Loucy (cell line): ENCODE measurements around the gene MTERF2.
A peak's percentile ranks its signal among the peaks of the same experiment; 100 is the strongest.

Experiments used
- H2AFZ ChIP-seq: fragments of 200-600 bp; sonication (generic); 2 replicates; pipeline ENCODE4 v1.6.0; 2016; ENCODE audit warnings: antibody characterized with exemption, mild to moderate bottlenecking, low read length, moderate library complexity
- H3F3A ChIP-seq: fragments of 200-600 bp; 2 replicates; pipeline ENCODE4 v1.6.0; 2016; ENCODE audit warnings: antibody characterized with exemption, low read depth, mild to moderate bottlenecking
- H3K27me3 ChIP-seq: fragments of 200-600 bp; sonication (generic); 2 replicates; pipeline ENCODE4 v1.6.1; 2014; ENCODE audit warnings: low read length, mild to moderate bottlenecking; ENCODE audit not compliant: insufficient read depth, poor library complexity, severe bottlenecking
- H3K36me3 ChIP-seq: fragments of 200-600 bp; sonication (generic); 2 replicates; pipeline ENCODE4 v1.6.1; 2016; ENCODE audit warnings: low read length; ENCODE audit not compliant: insufficient read depth
- H3K4me1 ChIP-seq: fragments of 200-600 bp; sonication (generic); 2 replicates; pipeline ENCODE4 v1.5.1; 2014; ENCODE audit warnings: low read length, mild to moderate bottlenecking; ENCODE audit not compliant: insufficient read depth, poor library complexity, severe bottlenecking
- H3K4me2 ChIP-seq: fragments of 200-600 bp; sonication (generic); 2 replicates; pipeline ENCODE4 v1.6.0; 2014; ENCODE audit warnings: antibody characterized with exemption, low read length, low read depth, mild to moderate bottlenecking; ENCODE audit not compliant: poor library complexity, severe bottlenecking
- H3K4me3 ChIP-seq: fragments of 200-600 bp; sonication (generic); 2 replicates; pipeline ENCODE4 v1.5.1; 2014; ENCODE audit warnings: low read length, mild to moderate bottlenecking, mixed read lengths; ENCODE audit not compliant: poor library complexity, severe bottlenecking
- H3K79me2 ChIP-seq: fragments of 200-600 bp; sonication (generic); 2 replicates; pipeline ENCODE4 v1.6.1; 2014; ENCODE audit warnings: low read length; ENCODE audit not compliant: insufficient read depth
- H3K9ac ChIP-seq: fragments of 200-600 bp; sonication (generic); 2 replicates; pipeline ENCODE4 v1.6.0; 2014; ENCODE audit warnings: mild to moderate bottlenecking, low read depth, low read length, moderate library complexity; ENCODE audit not compliant: poor library complexity, severe bottlenecking
- H3K9me2 ChIP-seq: fragments of 200-600 bp; sonication (generic); replicated peaks from 2 replicates; pipeline ENCODE4 v1.6.1; 2016; ENCODE audit warnings: low read depth, low read length, mixed read lengths
- H3K9me3 ChIP-seq: fragments of 200-600 bp; sonication (generic); 2 replicates; pipeline ENCODE4 v1.6.1; 2014; ENCODE audit warnings: mild to moderate bottlenecking, antibody characterized with exemption, low read length, low read depth; ENCODE audit not compliant: insufficient read depth
- H4K20me1 ChIP-seq: fragments of 200-600 bp; sonication (generic); 2 replicates; pipeline ENCODE4 v1.6.0; 2014; ENCODE audit warnings: antibody characterized with exemption, low read length, mild to moderate bottlenecking; ENCODE audit not compliant: insufficient read depth, poor library complexity, severe bottlenecking
- CTCF ChIP-seq: fragments of 200-600 bp; sonication (generic); conservative IDR thresholded peaks from 2 replicates; pipeline ENCODE4 v1.5.1; 2014; ENCODE audit warnings: mild to moderate bottlenecking, antibody characterized with exemption, low read length
- EZH2phosphoT487 ChIP-seq: fragments of 200-600 bp; IDR thresholded peaks from 2 replicates; pipeline ENCODE4 v1.6.1; 2018; ENCODE audit warnings: antibody characterized with exemption, mild to moderate bottlenecking, moderate library complexity, borderline replicate concordance

Gene MTERF2

DNA sequence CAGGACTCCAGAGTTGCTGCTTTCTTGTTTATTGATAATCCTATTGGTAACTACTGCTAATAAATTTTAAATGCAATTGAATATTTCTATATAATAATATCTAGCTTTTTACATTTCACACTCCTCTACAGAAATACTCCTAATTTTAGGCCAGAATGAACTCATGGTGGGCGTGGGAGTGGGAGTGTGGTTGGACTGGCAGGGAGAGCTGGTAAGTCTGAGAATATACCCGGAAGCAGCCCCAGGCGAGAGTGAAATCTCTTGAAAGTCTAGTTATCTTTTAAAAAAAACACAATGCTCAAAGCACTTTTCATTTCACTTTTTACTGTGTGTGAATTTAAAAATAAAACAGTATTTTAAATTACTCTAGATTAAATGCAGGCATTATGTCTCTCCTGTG lies 26.5 kb downstream of the MTERF2 start:
- Histone ChIP-seq H3K4me1 (peaks cover 36% of the 10 kb centered on the region), H2AFZ (no peak overlapping the region), H3K36me3 (peaks cover 11% of the 10 kb centered on the region; the same call in 1 of the 2 replicates), H3F3A (no peaks in the 10 kb centered on the region), H3K9me2 (no peaks in the 10 kb centered on the region), H3K27me3 (no peaks in the 10 kb centered on the region), H3K9ac (peak overlapping the region; percentile 33), H3K9me3 (no peaks in the 10 kb centered on the region), H3K4me3 (peak overlapping the region; percentile 9), H3K79me2 (peaks cover 88% of the 10 kb centered on the region), H4K20me1 (peaks cover 70% of the 10 kb centered on the region), H3K4me2 (peak overlapping the region; percentile 30)
- TF ChIP-seq EZH2phosphoT487 = no peak
- TF ChIP-seq CTCF = no peak

- Histone ChIP-seq H3K36me3 (no peaks in the 10 kb centered on the region), H3K9me3 (no peaks in the 10 kb centered on the region), H3K27me3 (no peaks in the 10 kb centered on the region), H3K79me2 (peaks cover 84% of the 10 kb centered on the region), H4K20me1 (peaks cover 49% of the 10 kb centered on the region), H3K4me1 (peaks cover 49% of the 10 kb centered on the region), H3K9me2 (no peaks in the 10 kb centered on the region), H3K4me2 (peak overlapping the region; percentile 82), H3K9ac (peak overlapping the region; percentile 92), H3F3A (no peaks in the 10 kb centered on the region), H3K4me3 (peak overlapping the region; percentile 81), H2AFZ (no peak overlapping the region)
- TF ChIP-seq EZH2phosphoT487 (no peak), CTCF (no peak)
Observed at GRCh38 chr12:106957583-106957982, 29.4 kb downstream of the MTERF2 start.

DNA sequence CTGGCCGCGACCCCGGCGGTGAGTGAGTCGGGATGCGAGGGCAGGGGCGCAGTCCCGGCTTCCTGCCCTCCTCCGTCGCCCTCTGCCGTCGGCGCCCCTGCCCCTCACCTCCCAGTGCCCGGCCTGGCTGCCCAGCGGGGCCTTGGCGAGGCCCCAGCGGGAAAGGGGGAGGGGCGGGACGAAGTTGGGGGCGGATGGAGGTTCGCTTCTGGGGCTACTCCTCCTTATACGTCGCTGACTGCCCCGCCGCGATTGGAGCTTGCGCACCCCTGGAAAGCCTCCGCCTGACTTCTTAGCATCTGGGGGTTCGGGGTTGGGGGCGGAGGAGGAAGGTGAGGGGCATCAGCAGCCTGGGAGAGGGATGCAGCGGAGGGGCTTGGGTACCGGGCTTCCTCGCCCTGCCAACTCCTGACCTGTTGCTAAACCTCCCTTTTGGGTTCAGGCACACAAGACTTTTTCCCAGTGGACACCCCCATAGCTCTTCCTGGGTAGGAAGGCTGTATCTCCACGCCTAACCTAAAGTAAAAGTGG lies 30.8 kb downstream of the MTERF2 start:
- no peaks in the 10 kb centered on the region for H3K9me3 ChIP-seq
- peaks cover 45% of the 10 kb centered on the region for H3K4me1 ChIP-seq
- peak overlapping the region; percentile 70 for H2AFZ ChIP-seq
- H3K4me3 ChIP-seq = peak overlapping the region; percentile 81
- H4K20me1 ChIP-seq = peaks cover 38% of the 10 kb centered on the region
- peaks cover 72% of the 10 kb centered on the region for H3K79me2 ChIP-seq
- peak overlapping the region; percentile 92 for H3K9ac ChIP-seq
- no peak for TF ChIP-seq EZH2phosphoT487
- TF ChIP-seq CTCF = peak; percentile 28; the same call in 1 of the 2 replicates
- H3K9me2 ChIP-seq = no peaks in the 10 kb centered on the region
- peak overlapping the region; percentile 82 for H3K4me2 ChIP-seq
- no peaks in the 10 kb centered on the region for H3K36me3 ChIP-seq
- no peaks in the 10 kb centered on the region for H3K27me3 ChIP-seq
- no peaks in the 10 kb centered on the region for H3F3A ChIP-seq
